Mesothelial cell of epicardium (in vitro differentiated cells): ENCODE results near the gene KRT6C. TPM values are rescaled to one million over a fixed set of nuclear protein-coding genes. Genes with fewer than 3 reads are reported as not detected.

Source experiments
- DNase-seq, 2 experiments: peaks; one replicate each; pipeline ENCODE4 v3.0.0; 2021; ENCODE audit warnings: low spot score in 2 of 2; ENCODE audit not compliant: unreplicated experiment in 2 of 2
- H3K27ac Mint-ChIP-seq: 2 replicates; pipeline ENCODE4 v1.8.0; 2021; ENCODE audit warnings: mixed read lengths
- H3K27me3 Mint-ChIP-seq: 2 replicates; pipeline ENCODE4 v1.8.0; 2021; ENCODE audit warnings: low read depth, mixed read lengths
- H3K36me3 Mint-ChIP-seq: 2 replicates; pipeline ENCODE4 v1.8.0; 2021; ENCODE audit warnings: mixed read lengths
- H3K4me1 Mint-ChIP-seq: 2 replicates; pipeline ENCODE4 v1.8.0; 2021; ENCODE audit warnings: mixed read lengths
- H3K4me3 Mint-ChIP-seq: 2 replicates; pipeline ENCODE4 v1.8.0; 2021; ENCODE audit warnings: mild to moderate bottlenecking, moderate library complexity, mixed read lengths
- H3K9me3 Mint-ChIP-seq: 2 replicates; pipeline ENCODE4 v1.8.0; 2021; ENCODE audit warnings: mixed read lengths
- CTCF ChIP-seq: fragments of 200-600 bp; sonication (generic); IDR thresholded peaks from one replicate; pipeline ENCODE4 v1.5.0; 2021; ENCODE audit warnings: antibody characterized with exemption; ENCODE audit not compliant: unreplicated experiment
- total RNA-seq: library from RNA; stranded (reverse); gene quantifications from 3 replicates; pipeline ENCODE4 v1.2.1, GENCODE V29; 2021

Gene KRT6C
- total RNA-seq, 1 donor from 2014 or later, result not detected

DNA sequence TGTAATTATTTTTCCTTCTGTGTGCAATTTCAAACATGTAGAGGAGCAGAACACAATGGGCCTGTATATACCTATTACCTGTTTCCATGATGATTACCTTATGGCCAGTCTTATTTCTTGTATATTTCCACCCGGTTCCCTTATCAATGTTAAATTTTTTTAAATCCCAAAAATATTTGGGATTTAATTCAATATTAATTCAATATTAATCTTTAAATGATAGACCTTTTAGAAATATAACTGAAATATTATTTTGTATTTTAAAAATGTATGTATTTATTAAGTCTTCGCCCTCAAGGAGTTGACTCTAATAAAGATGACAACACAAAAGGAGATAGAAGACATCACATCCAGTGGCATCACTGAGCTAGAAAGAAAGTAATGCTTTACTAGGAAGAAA lies 607 bp upstream of the KRT6C start:
- peaks cover 41% of the 10 kb centered on the region for H3K27me3 Mint-ChIP-seq
- no peak for DNase-seq

DNA sequence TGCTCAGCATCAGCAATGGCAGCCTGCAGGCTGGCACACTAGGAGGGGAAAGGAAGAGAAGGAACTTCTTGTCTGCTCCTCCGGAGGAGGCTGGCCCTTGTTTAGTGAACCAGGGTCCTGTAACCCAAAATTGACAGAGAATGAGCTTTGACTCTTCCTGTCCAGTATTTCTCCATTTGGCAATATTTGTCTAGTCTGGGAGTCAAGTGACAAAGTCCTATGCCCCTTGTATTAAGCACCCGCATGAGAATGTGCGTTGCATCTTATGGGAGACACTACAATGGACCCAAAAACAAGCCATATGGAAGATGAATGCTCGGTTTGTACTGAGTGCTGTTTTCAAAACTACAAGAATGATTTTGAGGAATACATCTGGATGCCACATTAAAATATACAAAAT lies 3.8 kb downstream of the KRT6C start:
- H3K27ac Mint-ChIP-seq, result no peak overlapping the region

More for the DNA sequence above, 607 bp upstream of the KRT6C start:
- Mint-ChIP-seq H3K27ac (no peak overlapping the region), H3K4me1 (no peaks in the 10 kb centered on the region), H3K4me3 (no peak overlapping the region), H3K9me3 (peaks cover 5% of the 10 kb centered on the region), H3K36me3 (no peaks in the 10 kb centered on the region)
- TF ChIP-seq CTCF, result no peak

GRCh38 chr12:52464897-52465296 lies 8.7 kb downstream of the KRT6C start:
- Mint-ChIP-seq H3K4me1 (peaks cover 6% of the 10 kb centered on the region), H3K27me3 (peaks cover 29% of the 10 kb centered on the region), H3K36me3 (no peaks in the 10 kb centered on the region), H3K4me3 (no peak overlapping the region), H3K9me3 (no peaks in the 10 kb centered on the region), H3K27ac (no peak overlapping the region)
- no peak for TF ChIP-seq CTCF
- no peak for DNase-seq

More for the DNA sequence above, 3.8 kb downstream of the KRT6C start:
- no peaks in the 10 kb centered on the region for H3K9me3 Mint-ChIP-seq
- no peaks in the 10 kb centered on the region for H3K36me3 Mint-ChIP-seq
- no peak for DNase-seq
- peaks cover 49% of the 10 kb centered on the region for H3K27me3 Mint-ChIP-seq
- peaks cover 3% of the 10 kb centered on the region for H3K4me1 Mint-ChIP-seq
- H3K4me3 Mint-ChIP-seq, result no peak overlapping the region
- TF ChIP-seq CTCF, result no peak

GRCh38 chr12:52461693-52462092 lies 11.9 kb downstream of the KRT6C start:
- no peak overlapping the region for H3K4me3 Mint-ChIP-seq
- no peak for DNase-seq
- peaks cover 16% of the 10 kb centered on the region for H3K27me3 Mint-ChIP-seq
- H3K4me1 Mint-ChIP-seq, result peaks cover 6% of the 10 kb centered on the region
- H3K27ac Mint-ChIP-seq, result no peak overlapping the region
- no peaks in the 10 kb centered on the region for H3K9me3 Mint-ChIP-seq
- no peak for TF ChIP-seq CTCF
- H3K36me3 Mint-ChIP-seq, result no peaks in the 10 kb centered on the region

DNA sequence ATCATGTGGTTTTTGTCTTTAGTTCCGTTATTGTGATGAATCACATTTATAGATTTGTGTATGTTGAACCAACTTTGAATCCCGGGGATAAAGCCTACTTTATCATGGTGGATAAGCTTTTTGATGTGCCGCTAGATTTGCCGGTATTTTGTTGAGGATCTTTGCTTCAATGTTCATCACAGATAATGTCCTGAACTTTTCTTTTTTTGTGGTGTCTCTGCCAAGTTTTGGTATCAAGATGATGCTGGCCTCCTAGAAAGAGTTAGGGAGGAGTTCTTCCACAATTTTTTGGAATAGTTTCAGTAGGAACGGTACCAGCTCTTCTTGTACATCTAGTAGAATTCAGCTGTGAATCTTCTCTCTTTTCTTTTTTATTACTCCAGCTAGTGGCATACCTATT lies 14.7 kb downstream of the KRT6C start:
- Mint-ChIP-seq H3K27me3 (peaks cover 8% of the 10 kb centered on the region), H3K36me3 (no peaks in the 10 kb centered on the region), H3K27ac (no peak overlapping the region), H3K4me3 (no peak overlapping the region), H3K9me3 (no peaks in the 10 kb centered on the region), H3K4me1 (no peaks in the 10 kb centered on the region)
- no peak for DNase-seq
- no peak for TF ChIP-seq CTCF

DNA sequence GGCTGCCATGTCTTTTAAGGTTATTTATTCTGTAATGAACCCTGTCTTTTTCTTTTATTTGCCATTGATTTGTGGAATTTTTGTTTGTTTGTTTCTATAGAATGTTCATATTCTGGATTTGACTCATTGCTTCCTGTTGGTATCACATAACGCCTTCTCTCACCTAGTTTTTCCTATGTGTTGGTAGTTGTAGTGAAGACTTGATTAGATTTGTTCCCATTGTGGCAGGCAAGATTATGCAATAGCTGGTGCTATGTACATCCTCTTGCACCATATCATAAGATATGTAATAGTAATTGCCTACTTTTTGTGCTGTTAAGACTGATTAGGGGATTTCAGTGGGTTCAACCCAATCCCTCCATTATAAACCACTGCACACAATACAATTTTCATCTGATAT lies 17.8 kb downstream of the KRT6C start:
- Mint-ChIP-seq H3K4me1 (no peaks in the 10 kb centered on the region), H3K27me3 (peaks cover 11% of the 10 kb centered on the region), H3K27ac (no peak overlapping the region), H3K4me3 (no peak overlapping the region), H3K36me3 (no peaks in the 10 kb centered on the region), H3K9me3 (no peaks in the 10 kb centered on the region)
- no peak for TF ChIP-seq CTCF
- no peak for DNase-seq
